OCI-LY1 (cell line): Measurements from ENCODE around the gene MAGI2.
"Not testable (repeated sequence)": the region's sequence is repeated elsewhere in the genome, so short reads cannot be mapped to it uniquely, and the experiment has no call there.

Experiments used
- H2AFZ ChIP-seq: fragments of 200-600 bp; sonication (generic), shearing (Covaris generic); 2 replicates; pipeline ENCODE4 v1.6.0; 2014; ENCODE audit warnings: antibody characterized with exemption, mild to moderate bottlenecking, low read length
- H3F3A ChIP-seq: fragments of 200-600 bp; sonication (generic), shearing (Covaris generic); 2 replicates; pipeline ENCODE4 v1.6.0; 2014; ENCODE audit warnings: mild to moderate bottlenecking, antibody characterized with exemption, low read length, moderate library complexity; ENCODE audit not compliant: insufficient read depth
- H3K27ac ChIP-seq: fragments of 200-600 bp; sonication (generic); 2 replicates; pipeline ENCODE4 v1.5.1; 2014; ENCODE audit warnings: low read length, mixed run types, mild to moderate bottlenecking, low read depth; ENCODE audit not compliant: poor library complexity, severe bottlenecking
- H3K27me3 ChIP-seq: fragments of 200-600 bp; sonication (generic); 2 replicates; pipeline ENCODE4 v1.6.0; 2014; ENCODE audit warnings: antibody characterized with exemption, mild to moderate bottlenecking, low read length, moderate library complexity; ENCODE audit not compliant: insufficient read depth
- H3K36me3 ChIP-seq: fragments of 200-600 bp; sonication (generic); 2 replicates; pipeline ENCODE4 v1.6.1; 2014; ENCODE audit warnings: mild to moderate bottlenecking, antibody characterized with exemption, low read length, moderate library complexity, mixed read lengths; ENCODE audit not compliant: insufficient read depth
- H3K4me1 ChIP-seq: fragments of 200-600 bp; sonication (generic); 2 replicates; pipeline ENCODE4 v1.5.1; 2014; ENCODE audit warnings: mild to moderate bottlenecking, low read length, moderate library complexity; ENCODE audit not compliant: insufficient read depth, severe bottlenecking
- H3K4me2 ChIP-seq: fragments of 200-600 bp; sonication (generic), shearing (Covaris generic); 2 replicates; pipeline ENCODE4 v1.6.1; 2014; ENCODE audit warnings: low read length
- H3K4me3 ChIP-seq: fragments of 200-600 bp; sonication (generic); 2 replicates; pipeline ENCODE4 v1.5.1; 2014; ENCODE audit warnings: low read length, low read depth, mild to moderate bottlenecking, mixed read lengths; ENCODE audit not compliant: poor library complexity, severe bottlenecking
- H3K79me2 ChIP-seq: fragments of 200-600 bp; shearing (Covaris generic); 2 replicates; pipeline ENCODE4 v1.6.1; 2016; ENCODE audit warnings: mixed run types, low read length, mixed read lengths; ENCODE audit not compliant: insufficient read depth
- H3K9ac ChIP-seq: fragments of 200-600 bp; sonication (generic), shearing (Covaris generic); 2 replicates; pipeline ENCODE4 v1.6.1; 2014; ENCODE audit warnings: mild to moderate bottlenecking, low read length, mixed read lengths
- H3K9me2 ChIP-seq: fragments of 200-600 bp; sonication (generic), shearing (Covaris generic); 2 replicates; pipeline ENCODE4 v1.6.1; 2014; ENCODE audit warnings: low read depth, mild to moderate bottlenecking, low read length, mixed read lengths
- H3K9me3 ChIP-seq: fragments of 200-600 bp; shearing (Covaris generic); 2 replicates; pipeline ENCODE4 v1.6.1; 2014; ENCODE audit warnings: low read length, mixed read lengths
- H4K20me1 ChIP-seq: fragments of 200-600 bp; sonication (generic), shearing (Covaris generic); 2 replicates; pipeline ENCODE4 v1.6.0; 2016; ENCODE audit warnings: mild to moderate bottlenecking, low read length; ENCODE audit not compliant: insufficient read depth
- CTCF ChIP-seq: fragments of 200-600 bp; sonication (generic), shearing (Covaris generic); IDR thresholded peaks from 2 replicates; pipeline ENCODE4 v1.5.1; 2017; ENCODE audit warnings: mild to moderate bottlenecking, antibody characterized with exemption, low read length, moderate library complexity, mixed read lengths
- EZH2 ChIP-seq: fragments of 200-600 bp; sonication (generic), shearing (Covaris generic); IDR thresholded peaks from 2 replicates; pipeline ENCODE4 v1.8.0; 2017; ENCODE audit warnings: borderline replicate concordance, mixed run types, mild to moderate bottlenecking, antibody characterized with exemption, low read length, moderate library complexity, mixed read lengths

Gene MAGI2

GRCh38 chr7:78968951-78969350, 484.5 kb downstream of the MAGI2 start:
- Histone ChIP-seq H3K27ac (no peak overlapping the region), H3K79me2 (no peaks in the 10 kb centered on the region), H2AFZ (no peak overlapping the region), H4K20me1 (no peaks in the 10 kb centered on the region), H3K27me3 (no peaks in the 10 kb centered on the region), H3K36me3 (no peaks in the 10 kb centered on the region), H3K9me3 (no peaks in the 10 kb centered on the region), H3K4me3 (no peak overlapping the region), H3F3A (no peaks in the 10 kb centered on the region), H3K9ac (no peak overlapping the region), H3K4me1 (no peaks in the 10 kb centered on the region), H3K9me2 (no peaks in the 10 kb centered on the region), H3K4me2 (no peak overlapping the region)
- TF ChIP-seq EZH2 (no peak), CTCF (no peak)

- not testable (repeated sequence) for H3K9me2 ChIP-seq, H3F3A ChIP-seq, H3K36me3 ChIP-seq, H3K4me3 ChIP-seq, H2AFZ ChIP-seq, H3K27ac ChIP-seq, H3K4me1 ChIP-seq, H3K79me2 ChIP-seq, H3K9ac ChIP-seq, H3K9me3 ChIP-seq, H3K27me3 ChIP-seq, H3K4me2 ChIP-seq, H4K20me1 ChIP-seq
Observed at GRCh38 chr7:78967561-78967960, 485.9 kb downstream of the MAGI2 start.

GRCh38 chr7:78967046-78967445, 486.4 kb downstream of the MAGI2 start:
- Histone ChIP-seq H3K27me3 (no peaks in the 10 kb centered on the region), H3K9ac (no peak overlapping the region), H3K9me2 (no peaks in the 10 kb centered on the region), H2AFZ (no peak overlapping the region), H3K27ac (no peak overlapping the region), H4K20me1 (no peaks in the 10 kb centered on the region), H3K4me2 (no peak overlapping the region), H3F3A (no peaks in the 10 kb centered on the region), H3K79me2 (no peaks in the 10 kb centered on the region), H3K4me3 (no peak overlapping the region), H3K4me1 (no peaks in the 10 kb centered on the region), H3K36me3 (no peaks in the 10 kb centered on the region), H3K9me3 (no peaks in the 10 kb centered on the region)
- TF ChIP-seq CTCF = no peak
- no peak for TF ChIP-seq EZH2

GRCh38 chr7:78959477-78959876, 494.0 kb downstream of the MAGI2 start:
- H3K27me3 ChIP-seq = no peaks in the 10 kb centered on the region
- H3F3A ChIP-seq = no peaks in the 10 kb centered on the region
- H3K4me2 ChIP-seq = no peak overlapping the region
- H4K20me1 ChIP-seq = no peaks in the 10 kb centered on the region
- no peaks in the 10 kb centered on the region for H3K36me3 ChIP-seq
- no peaks in the 10 kb centered on the region for H3K9me3 ChIP-seq
- H3K4me1 ChIP-seq = no peaks in the 10 kb centered on the region
- no peak for TF ChIP-seq CTCF
- no peak for TF ChIP-seq EZH2
- H3K27ac ChIP-seq = no peak overlapping the region
- no peak overlapping the region for H2AFZ ChIP-seq
- H3K79me2 ChIP-seq = no peaks in the 10 kb centered on the region
- no peak overlapping the region for H3K9ac ChIP-seq
- H3K4me3 ChIP-seq = no peak overlapping the region
- no peaks in the 10 kb centered on the region for H3K9me2 ChIP-seq
